GM12892 (cell line): ENCODE measurements around the gene OLFML2B.

Experiments
- POLR2A ChIP-seq: IDR thresholded peaks from 2 replicates; pipeline ENCODE4 v1.6.1; 2011; ENCODE audit warnings: low read depth, low read length, control low read depth
- POLR2AphosphoS5 ChIP-seq: IDR thresholded peaks from 2 replicates; pipeline ENCODE4 v1.6.1; 2011; ENCODE audit warnings: low read depth, low read length, control low read depth

GRCh38 chr1:162004441-162004950, 19.2 kb downstream of the OLFML2B start:
- TF ChIP-seq POLR2AphosphoS5 (no peak), POLR2A (no peak)
